Rectal smooth muscle tissue (tissue), 1 donor: Measurements from ENCODE around the gene TNNI2.
"Not testable (repeated sequence)": the region's sequence is repeated elsewhere in the genome, so short reads cannot be mapped to it uniquely, and the experiment has no call there.

ENCODE experiments used
- H3K27ac ChIP-seq: one replicate; pipeline ENCODE4 v1.7.0; 2013; ENCODE audit warnings: low read depth, low read length, inconsistent platforms
- H3K27me3 ChIP-seq: one replicate; pipeline ENCODE4 v1.7.0; 2013; ENCODE audit warnings: low read length; ENCODE audit not compliant: control insufficient read depth, insufficient read depth
- H3K36me3 ChIP-seq: one replicate; pipeline ENCODE4 v1.7.0; 2013; ENCODE audit warnings: low read length; ENCODE audit not compliant: control insufficient read depth, insufficient read depth
- H3K4me1 ChIP-seq: one replicate; pipeline ENCODE4 v1.7.0; 2013; ENCODE audit warnings: low read length; ENCODE audit not compliant: control insufficient read depth, insufficient read depth
- H3K4me3 ChIP-seq: one replicate; pipeline ENCODE4 v1.7.0; 2013; ENCODE audit warnings: low read length
- H3K9ac ChIP-seq: one replicate; pipeline ENCODE4 v1.7.0; 2013; ENCODE audit warnings: low read length

TNNI2 gene

GRCh38 chr11:1812801-1813200 lies 26.0 kb upstream of the TNNI2 start:
- no peak overlapping the region for H3K27ac ChIP-seq
- no peaks in the 10 kb centered on the region for H3K36me3 ChIP-seq
- no peaks in the 10 kb centered on the region for H3K4me1 ChIP-seq
- peaks cover 2% of the 10 kb centered on the region for H3K27me3 ChIP-seq
- no peak overlapping the region for H3K9ac ChIP-seq
- H3K4me3 ChIP-seq: no peak overlapping the region

DNA sequence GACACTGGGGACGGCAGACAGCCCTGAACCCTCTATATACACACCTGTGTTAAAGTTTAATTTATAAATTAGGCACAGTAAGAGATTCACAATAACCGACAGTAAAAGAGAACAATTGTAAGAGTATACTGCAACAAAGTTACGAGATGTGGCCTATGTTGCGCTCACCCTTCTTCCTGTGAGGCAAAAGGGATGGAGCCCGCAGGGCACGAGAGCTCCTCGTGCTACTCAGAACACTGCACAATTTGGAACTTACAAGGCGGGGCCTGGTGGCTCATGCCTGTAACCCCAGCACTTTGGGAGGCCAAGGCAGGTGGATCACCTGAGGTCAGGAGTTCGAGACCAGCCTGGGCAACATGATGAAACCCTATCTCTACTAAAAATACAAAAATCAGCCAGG lies 25.4 kb upstream of the TNNI2 start:
- H3K27ac ChIP-seq, H3K4me3 ChIP-seq, H3K4me1 ChIP-seq, H3K9ac ChIP-seq, H3K36me3 ChIP-seq, H3K27me3 ChIP-seq: not testable (repeated sequence)

DNA sequence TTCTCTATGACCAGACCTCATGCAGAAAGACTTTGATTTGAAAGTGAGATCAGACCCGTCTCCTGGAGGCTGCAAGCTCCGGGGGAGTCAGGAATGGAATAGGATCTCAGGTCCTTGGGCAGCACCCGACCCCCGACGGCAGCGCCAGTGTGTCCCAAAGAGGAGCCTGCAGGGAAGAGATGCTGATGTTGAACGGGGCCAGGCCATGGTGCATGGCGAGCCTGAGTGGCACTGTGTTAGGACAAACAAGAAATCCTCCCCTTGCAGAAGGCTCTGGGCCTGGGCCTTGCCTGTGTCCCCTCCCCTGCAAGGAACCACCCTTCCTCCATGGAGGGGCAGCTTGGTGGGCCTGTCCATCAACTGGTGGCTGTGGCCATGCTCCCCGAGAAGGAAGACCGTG lies 24.1 kb upstream of the TNNI2 start:
- Histone ChIP-seq H3K27ac (no peak overlapping the region), H3K27me3 (peaks cover 2% of the 10 kb centered on the region), H3K4me1 (no peaks in the 10 kb centered on the region), H3K9ac (no peak overlapping the region), H3K4me3 (no peak overlapping the region), H3K36me3 (no peaks in the 10 kb centered on the region)

- H3K27ac ChIP-seq: no peak overlapping the region
- no peak overlapping the region for H3K9ac ChIP-seq
- no peak overlapping the region for H3K4me3 ChIP-seq
- peaks cover 2% of the 10 kb centered on the region for H3K27me3 ChIP-seq
- no peaks in the 10 kb centered on the region for H3K4me1 ChIP-seq
- no peaks in the 10 kb centered on the region for H3K36me3 ChIP-seq
Observed at GRCh38 chr11:1815311-1815710, 23.5 kb upstream of the TNNI2 start.

GRCh38 chr11:1815751-1816150 lies 23.0 kb upstream of the TNNI2 start:
- Histone ChIP-seq H3K27ac (no peak overlapping the region), H3K4me1 (no peaks in the 10 kb centered on the region), H3K9ac (no peak overlapping the region), H3K27me3 (peaks cover 2% of the 10 kb centered on the region), H3K36me3 (no peaks in the 10 kb centered on the region), H3K4me3 (no peak overlapping the region)

- Histone ChIP-seq H3K4me3 (no peak overlapping the region), H3K9ac (no peak overlapping the region), H3K4me1 (no peaks in the 10 kb centered on the region), H3K27ac (no peak overlapping the region), H3K27me3 (peaks cover 2% of the 10 kb centered on the region), H3K36me3 (no peaks in the 10 kb centered on the region)
Observed at GRCh38 chr11:1817000-1817399, 21.8 kb upstream of the TNNI2 start.

DNA sequence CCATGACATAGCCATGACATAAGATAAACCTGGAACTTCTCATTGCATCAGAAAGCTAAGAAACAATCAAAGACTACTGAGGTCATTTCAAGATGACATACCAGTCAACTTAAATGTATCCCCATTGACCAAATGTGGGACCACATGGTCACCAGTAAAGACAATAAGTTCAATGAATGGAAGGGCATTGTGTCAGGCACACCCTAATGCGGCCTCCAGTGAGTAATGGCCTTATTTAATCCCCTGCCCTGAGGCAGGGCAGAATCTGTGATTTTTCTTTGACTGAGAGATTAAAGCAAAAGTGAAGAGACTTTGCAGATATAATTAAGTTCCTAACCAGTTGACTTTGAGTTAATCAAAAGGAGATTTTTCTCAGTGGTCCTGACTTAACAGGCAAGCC lies 21.3 kb upstream of the TNNI2 start:
- Histone ChIP-seq H3K27ac (no peak overlapping the region), H3K9ac (no peak overlapping the region), H3K27me3 (peaks cover 2% of the 10 kb centered on the region), H3K4me3 (no peak overlapping the region), H3K4me1 (no peaks in the 10 kb centered on the region), H3K36me3 (no peaks in the 10 kb centered on the region)

DNA sequence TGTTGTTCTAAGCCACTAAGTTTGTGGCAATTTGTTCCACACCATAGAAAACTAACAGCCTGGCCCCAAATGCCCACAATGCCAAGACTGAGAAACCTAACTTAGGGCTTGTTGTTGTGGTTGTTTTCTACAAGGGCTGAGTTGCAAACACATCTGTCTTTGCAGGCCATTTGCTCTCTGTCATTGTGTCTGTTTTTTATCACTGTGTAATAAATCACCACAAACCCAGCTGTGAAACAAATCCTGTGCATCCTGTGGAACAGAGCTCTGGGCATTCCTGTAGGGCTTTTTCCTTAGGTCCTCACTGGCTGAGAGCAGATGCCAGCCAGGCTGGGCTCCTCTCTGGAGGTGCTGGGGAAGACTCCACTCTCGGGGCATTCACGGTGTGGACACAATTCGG lies 19.7 kb upstream of the TNNI2 start:
- Histone ChIP-seq H3K36me3 (no peaks in the 10 kb centered on the region), H3K4me1 (no peaks in the 10 kb centered on the region), H3K4me3 (no peak overlapping the region), H3K9ac (no peak overlapping the region), H3K27ac (no peak overlapping the region), H3K27me3 (peaks cover 2% of the 10 kb centered on the region)

GRCh38 chr11:1820463-1821325 lies 18.1 kb upstream of the TNNI2 start:
- H3K9ac ChIP-seq: no peak overlapping the region
- no peaks in the 10 kb centered on the region for H3K27me3 ChIP-seq
- H3K4me1 ChIP-seq: no peaks in the 10 kb centered on the region
- H3K4me3 ChIP-seq: no peak overlapping the region
- H3K27ac ChIP-seq: no peak overlapping the region
- H3K36me3 ChIP-seq: no peaks in the 10 kb centered on the region

GRCh38 chr11:1821562-1821961 lies 17.2 kb upstream of the TNNI2 start:
- Histone ChIP-seq H3K9ac (no peak overlapping the region), H3K27me3 (no peaks in the 10 kb centered on the region), H3K36me3 (no peaks in the 10 kb centered on the region), H3K4me3 (no peak overlapping the region), H3K27ac (no peak overlapping the region), H3K4me1 (no peaks in the 10 kb centered on the region)

GRCh38 chr11:1822648-1823375 lies 16.0 kb upstream of the TNNI2 start:
- H3K4me3 ChIP-seq: no peak overlapping the region
- no peaks in the 10 kb centered on the region for H3K4me1 ChIP-seq
- H3K27me3 ChIP-seq: no peaks in the 10 kb centered on the region
- H3K27ac ChIP-seq: no peak overlapping the region
- H3K36me3 ChIP-seq: no peaks in the 10 kb centered on the region
- no peak overlapping the region for H3K9ac ChIP-seq

DNA sequence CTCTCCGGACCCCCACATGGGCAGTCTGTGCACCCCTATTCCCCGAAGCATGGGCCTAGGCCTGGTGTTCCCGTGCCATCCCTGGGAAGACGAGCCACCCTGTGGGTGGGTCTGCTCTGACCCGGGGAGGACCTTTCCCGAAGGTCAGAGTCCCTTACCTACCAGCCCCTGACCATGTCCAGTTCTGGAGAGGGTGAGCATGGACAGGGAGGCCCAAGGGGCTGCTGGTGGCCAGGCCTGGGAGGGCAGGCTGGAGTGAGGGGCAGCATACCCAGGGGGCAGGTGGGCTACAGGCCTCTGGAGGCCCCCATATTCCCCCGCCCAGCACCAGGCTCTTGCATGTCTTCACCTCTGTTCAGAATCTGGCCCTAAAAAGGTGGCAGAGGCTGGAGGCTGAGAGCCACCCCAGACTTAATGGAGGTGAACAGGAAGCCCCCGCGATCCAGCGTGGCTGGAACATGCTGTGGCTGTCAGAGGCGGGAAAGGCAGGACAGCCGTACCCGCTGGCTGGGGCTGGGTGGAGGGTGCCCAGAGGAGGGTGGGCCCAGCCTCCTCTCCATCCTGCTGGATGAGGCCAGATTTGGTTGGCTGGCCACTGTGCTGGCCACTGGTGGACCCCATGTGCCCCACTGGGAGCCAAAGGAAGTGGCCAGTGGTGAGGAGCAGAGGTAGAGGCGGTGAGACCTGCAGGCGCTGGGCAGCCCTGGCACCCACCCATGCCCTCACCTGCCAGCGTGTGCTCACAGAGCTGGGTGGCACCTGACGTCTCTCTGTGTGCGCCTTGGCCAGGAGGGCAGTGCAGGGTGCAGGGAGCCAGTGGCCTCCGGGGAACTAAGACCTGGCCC lies 15.2 kb upstream of the TNNI2 start:
- H3K4me3 ChIP-seq: no peak overlapping the region
- H3K4me1 ChIP-seq: no peaks in the 10 kb centered on the region
- no peaks in the 10 kb centered on the region for H3K27me3 ChIP-seq
- no peak overlapping the region for H3K9ac ChIP-seq
- no peaks in the 10 kb centered on the region for H3K36me3 ChIP-seq
- no peak overlapping the region for H3K27ac ChIP-seq
